Stimulated activated CD8-positive, alpha-beta memory T cell treated with anti-CD3 and anti-CD28 coated beads, Interleukin-7, amount 100 ng/mL, for 24 hours (primary cell): ENCODE measurements around the gene ANXA3.
"Not testable (repeated sequence)": the region's sequence is repeated elsewhere in the genome, so short reads cannot be mapped to it uniquely, and the experiment has no call there.

Experiments used
- DNase-seq: peaks from one replicate; pipeline ENCODE4 v3.0.0-alpha.2; 2020; ENCODE audit warnings: low read depth

ANXA3 gene

GRCh38 chr4:78571804-78572203 is 20.2 kb downstream of the ANXA3 start:
- no peak for DNase-seq

GRCh38 chr4:78578674-78579425 is 27.3 kb downstream of the ANXA3 start:
- no peak for DNase-seq

GRCh38 chr4:78581618-78582017 is 30.0 kb downstream of the ANXA3 start:
- no peak for DNase-seq

- DNase-seq, result no peak
Observed at GRCh38 chr4:78584863-78585547, 33.4 kb downstream of the ANXA3 start.

- DNase-seq, result no peak
Observed at GRCh38 chr4:78585633-78586032, 34.1 kb downstream of the ANXA3 start.

- DNase-seq, result no peak
Observed at GRCh38 chr4:78588894-78589545, 37.5 kb downstream of the ANXA3 start.

GRCh38 chr4:78591404-78591803 is 39.8 kb downstream of the ANXA3 start:
- DNase-seq, result no peak

GRCh38 chr4:78592088-78592783 is 40.7 kb downstream of the ANXA3 start:
- DNase-seq, result no peak

- no peak for DNase-seq
Observed at GRCh38 chr4:78596111-78596742, 44.7 kb downstream of the ANXA3 start.

GRCh38 chr4:78598431-78598830 is 46.9 kb downstream of the ANXA3 start:
- not testable (repeated sequence) for DNase-seq

- no peak for DNase-seq
Observed at GRCh38 chr4:78599147-78599546, 47.6 kb downstream of the ANXA3 start.

- DNase-seq, result no peak
Observed at GRCh38 chr4:78599931-78600375, 48.4 kb downstream of the ANXA3 start.

- no peak for DNase-seq
Observed at GRCh38 chr4:78601013-78601412, 49.4 kb downstream of the ANXA3 start.

- DNase-seq, result no peak
Observed at GRCh38 chr4:78602334-78602733, 50.8 kb downstream of the ANXA3 start.

GRCh38 chr4:78603384-78603783 is 51.8 kb downstream of the ANXA3 start:
- DNase-seq, result no peak

GRCh38 chr4:78604988-78605387 is 53.4 kb downstream of the ANXA3 start:
- DNase-seq, result no peak

GRCh38 chr4:78606035-78606434 is 54.5 kb downstream of the ANXA3 start:
- no peak for DNase-seq

- DNase-seq, result no peak
Observed at GRCh38 chr4:78606530-78607095, 55.0 kb downstream of the ANXA3 start.

- no peak for DNase-seq
Observed at GRCh38 chr4:78608684-78609083, 57.1 kb downstream of the ANXA3 start.

- no peak for DNase-seq
Observed at GRCh38 chr4:78609580-78609979, 58.0 kb downstream of the ANXA3 start.

- DNase-seq, result no peak
Observed at GRCh38 chr4:78610546-78611214, 59.1 kb downstream of the ANXA3 start.
